Posterior vena cava (tissue), 2 donors: ENCODE results near the gene RAB9B. TPM values are rescaled to one million over a fixed set of nuclear protein-coding genes. Genes with fewer than 3 reads are reported as not detected.
"Not testable (repeated sequence)": the region's sequence is repeated elsewhere in the genome, so short reads cannot be mapped to it uniquely, and the experiment has no call there.

Experiments used
- DNase-seq: peaks from one replicate; pipeline ENCODE4 v3.0.0-alpha.2; 2020; ENCODE audit warnings: low spot score
- intact Hi-C, 2 donors: fragments of 100-400 bp; cut with DNase I; formaldehyde crosslinking; loops; one replicate each; pipeline versions ENCODE4 v1.14.1 to v1.14.2; 2022 to 2023
- total RNA-seq, 2 donors: library from RNA; stranded (reverse); fragmentation: NEBNext Ultra II Directional; extraction: Animal tissue kit (Norgen Biotek cat#: 25700); gene quantifications; one replicate each; pipeline ENCODE4 v1.2.1, GENCODE V29; 2021
- donor health status: DM: yes; HTN: yes; CAD: no.
- donor health status: DM: yes; HTN: yes; CAD: no.

The RAB9B gene
- total RNA-seq, 2 donors from 2014 or later = 11.8 to 24.7 TPM

- no peak for DNase-seq
- intact Hi-C loops = loop anchor here (10.0 kb wide), 2 partner anchors 104 to 124 kb away; partner anchors contain the start of gene TMEM31 (in 1 of the 2)
Observed at GRCh38 chrX:103818842-103819619, 13.0 kb downstream of the RAB9B start.

- DNase-seq = no peak
- intact Hi-C loops = loop anchor here (10.0 kb wide), 2 partner anchors 103 to 123 kb away; partner anchors contain the start of gene TMEM31 (in 1 of the 2)
Observed at GRCh38 chrX:103817502-103817901, 14.6 kb downstream of the RAB9B start.

- intact Hi-C loops = loop anchor here (10.0 kb wide), 2 partner anchors 102 to 122 kb away; partner anchors contain the start of gene TMEM31 (in 1 of the 2)
- DNase-seq = not testable (repeated sequence)
Observed at GRCh38 chrX:103817101-103817500, 15.0 kb downstream of the RAB9B start.

GRCh38 chrX:103811858-103812257, 20.2 kb downstream of the RAB9B start:
- intact Hi-C loops = loop anchor here (10.0 kb wide), 2 partner anchors 97 to 117 kb away; partner anchors contain the start of gene TMEM31 (in 1 of the 2)
- DNase-seq = no peak

GRCh38 chrX:103806862-103807474, 25.1 kb downstream of the RAB9B start:
- intact Hi-C loops = no loop called here

GRCh38 chrX:103805860-103806259, 26.2 kb downstream of the RAB9B start:
- intact Hi-C loops = no loop called here
- no peak for DNase-seq

More at GRCh38 chrX:103806862-103807474, 25.1 kb downstream of the RAB9B start:
- DNase-seq = no peak

GRCh38 chrX:103800318-103800717, 31.7 kb downstream of the RAB9B start:
- intact Hi-C loops = no loop called here
- DNase-seq = no peak

- DNase-seq = no peak
- intact Hi-C loops = no loop called here
Observed at GRCh38 chrX:103797691-103798090, 34.4 kb downstream of the RAB9B start.

GRCh38 chrX:103794119-103794518, 37.9 kb downstream of the RAB9B start:
- intact Hi-C loops = no loop called here
- DNase-seq = no peak

GRCh38 chrX:103793545-103793940, 38.5 kb downstream of the RAB9B start:
- no peak for DNase-seq
- intact Hi-C loops = no loop called here

- intact Hi-C loops = no loop called here
- DNase-seq = no peak
Observed at GRCh38 chrX:103792916-103793544, 39.0 kb downstream of the RAB9B start.

GRCh38 chrX:103791826-103792485, 40.1 kb downstream of the RAB9B start:
- DNase-seq = no peak
- intact Hi-C loops = no loop called here

GRCh38 chrX:103791228-103791627, 40.8 kb downstream of the RAB9B start:
- DNase-seq = no peak
- intact Hi-C loops = no loop called here

GRCh38 chrX:103789004-103789403, 43.1 kb downstream of the RAB9B start:
- intact Hi-C loops = no loop called here
- no peak for DNase-seq

- no peak for DNase-seq
Observed at GRCh38 chrX:103783971-103784370, 48.1 kb downstream of the RAB9B start.

GRCh38 chrX:103783196-103783595, 48.9 kb downstream of the RAB9B start:
- no peak for DNase-seq
- intact Hi-C loops = no loop called here

More at GRCh38 chrX:103783971-103784370, 48.1 kb downstream of the RAB9B start:
- intact Hi-C loops = no loop called here

GRCh38 chrX:103782640-103783039, 49.4 kb downstream of the RAB9B start:
- DNase-seq = no peak
- intact Hi-C loops = no loop called here

GRCh38 chrX:103781706-103782105, 50.4 kb downstream of the RAB9B start:
- no peak for DNase-seq
- intact Hi-C loops = no loop called here

GRCh38 chrX:103781062-103781402, 51.0 kb downstream of the RAB9B start:
- intact Hi-C loops = no loop called here

More at GRCh38 chrX:103781062-103781402, 51.0 kb downstream of the RAB9B start:
- no peak for DNase-seq
